ENCODE measurements around the gene RERG. TPM values are rescaled to one million over a fixed set of nuclear protein-coding genes. Genes with fewer than 3 reads are reported as not detected.
"Not testable (repeated sequence)": the region's sequence is repeated elsewhere in the genome, so short reads cannot be mapped to it uniquely, and the experiment has no call there.

RERG gene
- total RNA-seq, 1 donor from 2014 or later, result 28.6 TPM

DNA sequence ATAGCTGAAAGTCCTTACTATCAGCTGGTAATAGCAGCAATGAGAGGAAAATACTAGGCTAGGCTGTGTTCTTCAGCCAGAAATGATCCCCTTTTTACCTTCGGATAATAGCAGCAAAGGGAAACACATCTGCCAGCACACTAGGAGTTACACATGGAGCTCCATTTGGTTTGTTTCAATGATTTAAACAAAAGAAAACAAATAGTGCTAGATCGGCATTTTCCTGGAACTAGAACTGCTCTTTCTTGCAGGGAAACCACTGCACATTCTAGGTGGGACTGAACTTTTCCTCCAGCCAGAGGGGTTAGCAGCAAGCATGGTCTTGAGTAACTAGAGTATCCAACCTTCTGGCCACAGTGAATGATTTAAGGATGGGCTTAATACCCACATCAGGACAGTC, 130.8 kb downstream of the RERG start:
- H3K4me1 Mint-ChIP-seq, result peaks cover 2% of the 10 kb centered on the region
- no peak overlapping the region for H3K27ac Mint-ChIP-seq
- no peak overlapping the region for H3K4me3 Mint-ChIP-seq
- TF ChIP-seq, protein P1, sequence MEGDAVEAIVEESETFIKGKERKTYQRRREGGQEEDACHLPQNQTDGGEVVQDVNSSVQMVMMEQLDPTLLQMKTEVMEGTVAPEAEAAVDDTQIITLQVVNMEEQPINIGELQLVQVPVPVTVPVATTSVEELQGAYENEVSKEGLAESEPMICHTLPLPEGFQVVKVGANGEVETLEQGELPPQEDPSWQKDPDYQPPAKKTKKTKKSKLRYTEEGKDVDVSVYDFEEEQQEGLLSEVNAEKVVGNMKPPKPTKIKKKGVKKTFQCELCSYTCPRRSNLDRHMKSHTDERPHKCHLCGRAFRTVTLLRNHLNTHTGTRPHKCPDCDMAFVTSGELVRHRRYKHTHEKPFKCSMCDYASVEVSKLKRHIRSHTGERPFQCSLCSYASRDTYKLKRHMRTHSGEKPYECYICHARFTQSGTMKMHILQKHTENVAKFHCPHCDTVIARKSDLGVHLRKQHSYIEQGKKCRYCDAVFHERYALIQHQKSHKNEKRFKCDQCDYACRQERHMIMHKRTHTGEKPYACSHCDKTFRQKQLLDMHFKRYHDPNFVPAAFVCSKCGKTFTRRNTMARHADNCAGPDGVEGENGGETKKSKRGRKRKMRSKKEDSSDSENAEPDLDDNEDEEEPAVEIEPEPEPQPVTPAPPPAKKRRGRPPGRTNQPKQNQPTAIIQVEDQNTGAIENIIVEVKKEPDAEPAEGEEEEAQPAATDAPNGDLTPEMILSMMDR (IDR thresholded peaks at IDR 0.05; ENCODE audit: unreplicated experiment), result no peak
- no peak for DNase-seq (ENCODE audit: low spot score in 2 of 2, unreplicated experiment in 2 of 2)
- H3K9me3 Mint-ChIP-seq, result no peaks in the 10 kb centered on the region
- no peaks in the 10 kb centered on the region for H3K36me3 Mint-ChIP-seq
- H3K27me3 Mint-ChIP-seq (ENCODE audit: low read depth), result peaks cover 3% of the 10 kb centered on the region

DNA sequence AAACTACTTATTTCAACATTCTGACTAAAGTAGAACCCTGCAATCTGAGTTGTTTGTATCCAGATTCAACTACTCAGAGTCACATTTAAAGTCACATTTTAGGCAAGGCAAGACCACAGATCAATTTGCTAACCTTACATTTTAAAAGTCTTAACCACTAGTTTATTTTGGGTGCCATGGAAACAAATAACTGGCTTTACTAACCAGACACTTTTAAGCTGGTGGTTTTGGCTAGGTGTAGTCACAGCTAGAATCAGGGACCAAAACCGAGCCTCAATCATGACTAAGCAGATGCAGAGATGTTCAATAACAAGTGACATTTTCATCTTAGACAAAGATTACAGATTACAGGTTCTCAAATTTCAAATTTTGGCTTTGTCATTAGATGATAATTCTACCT, 133.1 kb downstream of the RERG start:
- Mint-ChIP-seq H3K4me1 (no peaks in the 10 kb centered on the region), H3K36me3 (no peaks in the 10 kb centered on the region), H3K9me3 (no peaks in the 10 kb centered on the region), H3K27ac (no peak overlapping the region), H3K27me3 (ENCODE audit: low read depth) (peaks cover 5% of the 10 kb centered on the region), H3K4me3 (no peak overlapping the region)
- TF ChIP-seq, protein P1 (IDR thresholded peaks at IDR 0.05; ENCODE audit: unreplicated experiment), result no peak
- DNase-seq (ENCODE audit: low spot score in 2 of 2, unreplicated experiment in 2 of 2), result no peak

DNA sequence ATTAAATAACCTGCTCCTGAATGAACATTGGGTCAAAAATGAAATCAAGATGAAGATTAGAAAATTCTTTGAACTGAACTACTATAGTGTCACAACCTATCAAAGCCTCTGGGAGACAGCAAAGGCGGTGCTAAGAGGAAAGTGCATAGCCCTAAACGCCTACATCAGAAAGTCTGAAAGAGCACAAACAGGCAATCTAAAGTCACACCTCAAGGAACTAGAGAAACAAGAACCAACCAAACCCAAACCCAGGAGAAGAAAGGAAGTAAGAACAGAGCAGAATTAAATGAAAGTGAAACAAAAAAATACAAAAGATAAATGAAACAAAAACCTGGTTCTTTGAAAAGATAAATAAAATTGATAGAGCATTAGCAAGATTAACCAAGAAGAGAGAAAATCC, 143.5 kb downstream of the RERG start:
- H3K4me1 Mint-ChIP-seq; H3K27me3 Mint-ChIP-seq (ENCODE audit: low read depth); DNase-seq (ENCODE audit: low spot score in 2 of 2, unreplicated experiment in 2 of 2); H3K4me3 Mint-ChIP-seq; H3K27ac Mint-ChIP-seq; H3K36me3 Mint-ChIP-seq: not testable (repeated sequence)
- H3K9me3 Mint-ChIP-seq, result peaks cover 12% of the 10 kb centered on the region

DNA sequence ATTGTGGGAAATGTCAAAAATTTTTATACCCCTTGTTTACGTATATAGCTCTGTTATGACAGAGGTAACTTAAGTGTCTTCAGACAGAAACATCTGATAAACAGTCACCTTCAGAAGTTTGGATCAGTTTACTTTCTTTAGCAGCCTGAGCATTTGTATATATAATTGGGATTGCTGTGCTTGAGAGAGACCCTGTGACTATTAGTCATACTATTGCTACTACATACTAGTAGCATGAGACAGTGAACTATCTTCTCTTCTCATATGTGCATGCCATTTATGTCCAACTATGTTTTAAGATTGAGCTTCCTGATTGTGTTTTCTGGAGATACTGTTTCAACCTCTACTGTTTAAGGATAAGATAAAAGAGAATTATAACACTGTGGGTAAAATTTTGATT, 146.9 kb downstream of the RERG start:
- no peaks in the 10 kb centered on the region for H3K36me3 Mint-ChIP-seq
- peaks cover 5% of the 10 kb centered on the region for H3K27me3 Mint-ChIP-seq (ENCODE audit: low read depth)
- no peak overlapping the region for H3K4me3 Mint-ChIP-seq
- H3K4me1 Mint-ChIP-seq, result peaks cover 2% of the 10 kb centered on the region
- DNase-seq (ENCODE audit: low spot score in 2 of 2, unreplicated experiment in 2 of 2), result no peak
- peaks cover 15% of the 10 kb centered on the region for H3K9me3 Mint-ChIP-seq
- TF ChIP-seq, protein P1 (IDR thresholded peaks at IDR 0.05; ENCODE audit: unreplicated experiment), result no peak
- no peak overlapping the region for H3K27ac Mint-ChIP-seq

DNA sequence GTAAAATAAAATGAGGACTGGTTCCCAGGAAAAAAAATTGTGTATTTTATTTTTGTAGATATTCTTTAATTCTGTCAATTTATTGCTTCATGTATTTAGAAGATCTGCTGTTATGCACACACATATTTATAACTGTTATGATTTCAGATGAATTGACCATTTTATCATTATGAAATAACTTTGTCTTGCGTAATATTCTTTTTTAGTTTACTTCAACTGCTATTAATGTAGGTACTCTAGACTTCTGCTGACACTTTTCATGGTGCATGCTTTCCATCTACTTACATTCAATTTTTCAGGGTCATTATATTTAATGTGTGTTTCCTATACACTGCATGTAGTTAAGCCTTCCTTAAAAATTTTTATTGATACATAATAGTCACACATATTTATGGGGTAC, 162.1 kb downstream of the RERG start:
- no peak overlapping the region for H3K4me3 Mint-ChIP-seq
- no peaks in the 10 kb centered on the region for H3K4me1 Mint-ChIP-seq
- DNase-seq (ENCODE audit: low spot score in 2 of 2, unreplicated experiment in 2 of 2), result no peak
- peaks cover 19% of the 10 kb centered on the region for H3K27me3 Mint-ChIP-seq (ENCODE audit: low read depth)
- TF ChIP-seq, protein P1 (IDR thresholded peaks at IDR 0.05; ENCODE audit: unreplicated experiment), result no peak
- H3K27ac Mint-ChIP-seq, result no peak overlapping the region
- no peaks in the 10 kb centered on the region for H3K36me3 Mint-ChIP-seq
- H3K9me3 Mint-ChIP-seq, result peaks cover 3% of the 10 kb centered on the region

Other genes with a start within 250 kb of the RERG start
- not detected in 3 replicates for gene PDE6H, start 248.4 kb downstream of the RERG start, total RNA-seq
- 2.1 to 4.3 TPM (median 2.6 TPM) in 3 replicates for gene PTPRO, start 101.1 kb upstream of the RERG start, total RNA-seq